Peyer's patch (tissue), 4 donors: Measurements from ENCODE around the gene PARVB.

Experiments used
- POLR2A ChIP-seq, 2 donors: fragments of 450-650 bp; IDR thresholded peaks; one replicate each; pipeline ENCODE4 v1.5.1; 2017; ENCODE audit warnings: antibody characterized with exemption in 2 of 2, mild to moderate bottlenecking in 2 of 2, moderate library complexity in 2 of 2
- TF ChIP-seq, protein P1 (sequence below), 6 experiments: fragments of 450-650 bp in 4 of 6; fragments of 200-600 bp in 2 of 6; sonication (generic) in 1 of 6; IDR thresholded peaks; one replicate each; pipeline ENCODE4 v1.5.1; 2017 to 2019; ENCODE audit warnings: antibody characterized with exemption in 6 of 6, mild to moderate bottlenecking in 3 of 6, moderate library complexity in 1 of 6

DNA sequence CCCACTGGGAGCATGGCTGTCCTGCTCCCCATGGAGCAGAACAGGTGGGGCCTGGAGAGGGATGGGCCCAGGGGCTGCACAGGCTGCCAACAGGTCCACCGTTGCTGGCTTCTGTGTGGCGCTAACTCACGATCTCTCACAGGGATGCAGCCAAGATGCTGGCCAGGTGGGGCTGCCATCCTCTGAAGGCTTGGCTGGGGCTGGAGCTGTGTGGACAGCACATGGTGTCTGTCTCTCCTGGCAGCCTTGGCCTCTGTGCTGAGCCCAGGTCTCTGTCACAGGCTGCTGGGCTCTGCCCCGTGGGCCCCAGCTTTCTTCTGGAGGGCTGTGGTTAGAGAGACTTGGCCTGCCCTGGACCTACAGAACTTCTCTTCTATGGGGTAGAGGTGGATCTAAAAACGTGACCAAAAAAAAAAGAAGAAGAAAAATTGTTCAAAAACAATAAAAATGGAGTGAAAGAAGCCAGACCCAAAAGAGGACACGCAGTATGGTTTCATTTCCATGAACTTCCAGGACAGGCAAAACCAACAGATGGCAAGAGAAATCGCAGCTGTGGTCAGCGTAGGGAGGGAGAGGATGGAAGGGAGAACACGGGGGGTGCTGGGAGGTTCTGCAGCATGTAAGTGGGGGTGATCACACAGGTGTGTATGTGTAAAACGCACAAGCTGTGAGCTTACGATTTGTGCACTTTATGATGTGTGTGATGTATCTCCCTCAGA is 168.9 kb downstream of the PARVB start:
- no peak for TF ChIP-seq POLR2A (IDR thresholded peaks at IDR 0.05)
- TF ChIP-seq, protein P1, sequence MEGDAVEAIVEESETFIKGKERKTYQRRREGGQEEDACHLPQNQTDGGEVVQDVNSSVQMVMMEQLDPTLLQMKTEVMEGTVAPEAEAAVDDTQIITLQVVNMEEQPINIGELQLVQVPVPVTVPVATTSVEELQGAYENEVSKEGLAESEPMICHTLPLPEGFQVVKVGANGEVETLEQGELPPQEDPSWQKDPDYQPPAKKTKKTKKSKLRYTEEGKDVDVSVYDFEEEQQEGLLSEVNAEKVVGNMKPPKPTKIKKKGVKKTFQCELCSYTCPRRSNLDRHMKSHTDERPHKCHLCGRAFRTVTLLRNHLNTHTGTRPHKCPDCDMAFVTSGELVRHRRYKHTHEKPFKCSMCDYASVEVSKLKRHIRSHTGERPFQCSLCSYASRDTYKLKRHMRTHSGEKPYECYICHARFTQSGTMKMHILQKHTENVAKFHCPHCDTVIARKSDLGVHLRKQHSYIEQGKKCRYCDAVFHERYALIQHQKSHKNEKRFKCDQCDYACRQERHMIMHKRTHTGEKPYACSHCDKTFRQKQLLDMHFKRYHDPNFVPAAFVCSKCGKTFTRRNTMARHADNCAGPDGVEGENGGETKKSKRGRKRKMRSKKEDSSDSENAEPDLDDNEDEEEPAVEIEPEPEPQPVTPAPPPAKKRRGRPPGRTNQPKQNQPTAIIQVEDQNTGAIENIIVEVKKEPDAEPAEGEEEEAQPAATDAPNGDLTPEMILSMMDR (IDR thresholded peaks at IDR 0.05), result no peak
